Prostate gland (tissue), 2 donors: ENCODE data around the gene MED27. TPM values are rescaled to one million over a fixed set of nuclear protein-coding genes. Genes with fewer than 3 reads are reported as not detected.

Source experiments
- DNase-seq: peaks from one replicate; pipeline ENCODE4 v3.0.0-alpha.2; 2019; ENCODE audit warnings: low spot score
- H3K27ac ChIP-seq, 2 donors: fragments of 200-600 bp; sonication (generic); 2 replicates each; pipeline ENCODE4 v1.5.1; 2017 to 2019
- H3K27me3 ChIP-seq: fragments of 200-600 bp; sonication (generic); replicated peaks from 2 replicates; pipeline ENCODE4 v1.5.1; 2019; ENCODE audit not compliant: insufficient read depth
- H3K36me3 ChIP-seq, 2 donors: fragments of 200-600 bp; sonication (generic); 1 replicate in 1 of 2; 2 replicates in 1 of 2; pipeline versions ENCODE4 v1.5.1 to v1.8.1; 2017 to 2019
- H3K4me1 ChIP-seq: fragments of 200-600 bp; sonication (generic); replicated peaks from 2 replicates; pipeline ENCODE4 v1.5.1; 2019
- H3K4me3 ChIP-seq, 2 donors: fragments of 200-600 bp; sonication (generic); 2 replicates each; pipeline ENCODE4 v1.5.1; 2017 to 2019
- H3K9me3 ChIP-seq: fragments of 200-600 bp; sonication (generic); 2 replicates; pipeline ENCODE4 v1.5.1; 2017
- POLR2A ChIP-seq: fragments of 450-650 bp; IDR thresholded peaks from one replicate; pipeline ENCODE4 v1.6.1; 2016; ENCODE audit warnings: antibody characterized with exemption, mild to moderate bottlenecking
- POLR2AphosphoS5 ChIP-seq: sonication (generic); formaldehyde crosslinking; IDR thresholded peaks from one replicate; pipeline ENCODE4 v1.6.1; 2017; ENCODE audit warnings: antibody characterized with exemption
- WGBS: methylation state at CpG from one replicate; pipeline ENCODE4 v1.1.5; 2018; 5-methylcytosine and 5-hydroxymethylcytosine counted together
- intact Hi-C: fragments of 100-400 bp; cut with DNase I; formaldehyde crosslinking; loops from one replicate; pipeline ENCODE4 v1.14.2; 2022
- total RNA-seq, 2 donors: library from RNA; depleted of rRNA; stranded (reverse); fragments of >200 nt; gene quantifications; one replicate each; pipeline ENCODE4 v1.1.0, GENCODE V29; 2016
- TF ChIP-seq, protein P1 (sequence below), 4 experiments: fragments of 200-600 bp in 2 of 4; fragments of 450-650 bp in 2 of 4; sonication (generic) in 2 of 4; IDR thresholded peaks; 1 replicate in 3 of 4; 2 replicates in 1 of 4; pipeline ENCODE4 v1.5.1; 2016 to 2019; ENCODE audit warnings: antibody characterized with exemption in 4 of 4, mild to moderate bottlenecking in 2 of 4, moderate library complexity in 2 of 4

The MED27 gene
- total RNA-seq, 2 donors from 2014 or later = 17.4 to 22.7 TPM

GRCh38 chr9:132109291-132109690 lies 29.6 kb upstream of the MED27 start:
- no peaks in the 10 kb centered on the region for H3K27me3 ChIP-seq
- no peak overlapping the region for H3K4me3 ChIP-seq
- DNase-seq = no peak
- intact Hi-C loops = no loop called here
- no peaks in the 10 kb centered on the region for H3K9me3 ChIP-seq
- H3K27ac ChIP-seq = no peak overlapping the region
- no peaks in the 10 kb centered on the region for H3K4me1 ChIP-seq
- H3K36me3 ChIP-seq = no peaks in the 10 kb centered on the region
- 58% methylated on average over 5 of the region's 5 CpGs for WGBS
- TF ChIP-seq POLR2AphosphoS5 (no peak), POLR2A (no peak)
- TF ChIP-seq, protein P1, sequence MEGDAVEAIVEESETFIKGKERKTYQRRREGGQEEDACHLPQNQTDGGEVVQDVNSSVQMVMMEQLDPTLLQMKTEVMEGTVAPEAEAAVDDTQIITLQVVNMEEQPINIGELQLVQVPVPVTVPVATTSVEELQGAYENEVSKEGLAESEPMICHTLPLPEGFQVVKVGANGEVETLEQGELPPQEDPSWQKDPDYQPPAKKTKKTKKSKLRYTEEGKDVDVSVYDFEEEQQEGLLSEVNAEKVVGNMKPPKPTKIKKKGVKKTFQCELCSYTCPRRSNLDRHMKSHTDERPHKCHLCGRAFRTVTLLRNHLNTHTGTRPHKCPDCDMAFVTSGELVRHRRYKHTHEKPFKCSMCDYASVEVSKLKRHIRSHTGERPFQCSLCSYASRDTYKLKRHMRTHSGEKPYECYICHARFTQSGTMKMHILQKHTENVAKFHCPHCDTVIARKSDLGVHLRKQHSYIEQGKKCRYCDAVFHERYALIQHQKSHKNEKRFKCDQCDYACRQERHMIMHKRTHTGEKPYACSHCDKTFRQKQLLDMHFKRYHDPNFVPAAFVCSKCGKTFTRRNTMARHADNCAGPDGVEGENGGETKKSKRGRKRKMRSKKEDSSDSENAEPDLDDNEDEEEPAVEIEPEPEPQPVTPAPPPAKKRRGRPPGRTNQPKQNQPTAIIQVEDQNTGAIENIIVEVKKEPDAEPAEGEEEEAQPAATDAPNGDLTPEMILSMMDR (IDR thresholded peaks at IDR 0.05) = no peak

GRCh38 chr9:132108728-132109127 lies 29.1 kb upstream of the MED27 start:
- Histone ChIP-seq H3K36me3 (no peaks in the 10 kb centered on the region), H3K27me3 (no peaks in the 10 kb centered on the region), H3K4me3 (no peak overlapping the region), H3K4me1 (no peaks in the 10 kb centered on the region), H3K9me3 (no peaks in the 10 kb centered on the region), H3K27ac (no peak overlapping the region)
- TF ChIP-seq POLR2AphosphoS5 = no peak
- intact Hi-C loops = no loop called here
- WGBS = 67% methylated on average over 7 of the region's 7 CpGs
- no peak for DNase-seq

GRCh38 chr9:132099741-132100407 lies 20.2 kb upstream of the MED27 start:
- DNase-seq = no peak
- no peaks in the 10 kb centered on the region for H3K4me1 ChIP-seq
- intact Hi-C loops = no loop called here
- no peak overlapping the region for H3K27ac ChIP-seq
- H3K27me3 ChIP-seq = no peaks in the 10 kb centered on the region
- 58% methylated on average over 8 of the region's 8 CpGs for WGBS
- no peak for TF ChIP-seq POLR2A
- TF ChIP-seq, protein P1 (IDR thresholded peaks at IDR 0.05) = no peak
- TF ChIP-seq POLR2AphosphoS5 = no peak
- no peaks in the 10 kb centered on the region for H3K36me3 ChIP-seq
- no peak overlapping the region for H3K4me3 ChIP-seq
- H3K9me3 ChIP-seq = no peaks in the 10 kb centered on the region

- Histone ChIP-seq H3K4me3 (no peak overlapping the region), H3K36me3 (no peaks in the 10 kb centered on the region), H3K27me3 (no peaks in the 10 kb centered on the region), H3K4me1 (no peaks in the 10 kb centered on the region), H3K27ac (no peak overlapping the region), H3K9me3 (no peaks in the 10 kb centered on the region)
- intact Hi-C loops = no loop called here
- no peak for DNase-seq
- TF ChIP-seq POLR2A = no peak
- TF ChIP-seq POLR2AphosphoS5 = no peak
- TF ChIP-seq, protein P1 (IDR thresholded peaks at IDR 0.05) = no peak
- WGBS = 88% methylated on average over 7 of the region's 7 CpGs
These were observed 19.5 kb upstream of the MED27 start for GRCh38 chr9:132099167-132099566.

GRCh38 chr9:132094314-132094791 lies 14.7 kb upstream of the MED27 start:
- no peaks in the 10 kb centered on the region for H3K4me1 ChIP-seq
- TF ChIP-seq, protein P1 (IDR thresholded peaks at IDR 0.05) = no peak
- no peak for TF ChIP-seq POLR2A
- TF ChIP-seq POLR2AphosphoS5 = no peak
- no peaks in the 10 kb centered on the region for H3K36me3 ChIP-seq
- no peak overlapping the region for H3K4me3 ChIP-seq
- intact Hi-C loops = no loop called here
- no peak overlapping the region for H3K27ac ChIP-seq
- WGBS = 61% methylated on average over 2 of the region's 2 CpGs
- no peaks in the 10 kb centered on the region for H3K9me3 ChIP-seq
- H3K27me3 ChIP-seq = no peaks in the 10 kb centered on the region
- DNase-seq = no peak
